OCI-LY1 (cell line): ENCODE measurements around the gene SLC4A11.
"Not testable (repeated sequence)": the region's sequence is repeated elsewhere in the genome, so short reads cannot be mapped to it uniquely, and the experiment has no call there.

Experiments used
- EZH2 ChIP-seq: fragments of 200-600 bp; sonication (generic), shearing (Covaris generic); IDR thresholded peaks from 2 replicates; pipeline ENCODE4 v1.8.0; 2017; ENCODE audit warnings: borderline replicate concordance, mixed run types, mild to moderate bottlenecking, antibody characterized with exemption, low read length, moderate library complexity, mixed read lengths
- TF ChIP-seq, protein P1 (sequence below): fragments of 200-600 bp; sonication (generic), shearing (Covaris generic); IDR thresholded peaks from 2 replicates; pipeline ENCODE4 v1.5.1; 2017; ENCODE audit warnings: mild to moderate bottlenecking, antibody characterized with exemption, low read length, moderate library complexity, mixed read lengths

GRCh38 chr20:3182429-3182828 lies 56.6 kb downstream of the SLC4A11 start:
- TF ChIP-seq, protein P1, sequence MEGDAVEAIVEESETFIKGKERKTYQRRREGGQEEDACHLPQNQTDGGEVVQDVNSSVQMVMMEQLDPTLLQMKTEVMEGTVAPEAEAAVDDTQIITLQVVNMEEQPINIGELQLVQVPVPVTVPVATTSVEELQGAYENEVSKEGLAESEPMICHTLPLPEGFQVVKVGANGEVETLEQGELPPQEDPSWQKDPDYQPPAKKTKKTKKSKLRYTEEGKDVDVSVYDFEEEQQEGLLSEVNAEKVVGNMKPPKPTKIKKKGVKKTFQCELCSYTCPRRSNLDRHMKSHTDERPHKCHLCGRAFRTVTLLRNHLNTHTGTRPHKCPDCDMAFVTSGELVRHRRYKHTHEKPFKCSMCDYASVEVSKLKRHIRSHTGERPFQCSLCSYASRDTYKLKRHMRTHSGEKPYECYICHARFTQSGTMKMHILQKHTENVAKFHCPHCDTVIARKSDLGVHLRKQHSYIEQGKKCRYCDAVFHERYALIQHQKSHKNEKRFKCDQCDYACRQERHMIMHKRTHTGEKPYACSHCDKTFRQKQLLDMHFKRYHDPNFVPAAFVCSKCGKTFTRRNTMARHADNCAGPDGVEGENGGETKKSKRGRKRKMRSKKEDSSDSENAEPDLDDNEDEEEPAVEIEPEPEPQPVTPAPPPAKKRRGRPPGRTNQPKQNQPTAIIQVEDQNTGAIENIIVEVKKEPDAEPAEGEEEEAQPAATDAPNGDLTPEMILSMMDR, result not testable (repeated sequence)
- TF ChIP-seq EZH2, result not testable (repeated sequence)
